Measurements from ENCODE around the gene STRAP. TPM values are rescaled to one million over a fixed set of nuclear protein-coding genes. Genes with fewer than 3 reads are reported as not detected.

Gene STRAP
- total and polyA plus RNA-seq, 10 of the 15 experiments (the other 5 are each of a cell fraction or from before 2014, with no cell fraction given) = 64.3 to 281 (median 119) TPM

GRCh38 chr12:15879413-15879812 is 2.8 kb upstream of the STRAP start:
- Histone ChIP-seq H4K20me1 (ENCODE audit: control insufficient read depth, insufficient read depth) (no peaks in the 10 kb centered on the region), H2AFZ (ENCODE audit: control insufficient read depth, low read depth, low read length) (no peak overlapping the region), H3K4me2 (ENCODE audit: control insufficient read depth, insufficient read depth) (no peak overlapping the region), H3K27me3 (replicated peaks in 1 of 2; ENCODE audit: control insufficient read depth in 2 of 2, insufficient read depth in 2 of 2, low read length in 1 of 2) (no peaks in the 10 kb centered on the region), H3K4me1 (ENCODE audit: control insufficient read depth, insufficient read depth, low read length) (peaks cover 4% of the 10 kb centered on the region; the same call in 1 of the 2 replicates), H3K4me3 (no peak overlapping the region), H3K79me2 (ENCODE audit: control insufficient read depth, insufficient read depth, low read length) (peaks cover 23% of the 10 kb centered on the region), H3K9ac (ENCODE audit: control insufficient read depth, insufficient read depth, low read length) (no peak overlapping the region), H3K9me3 (replicated peaks; ENCODE audit: control insufficient read depth, insufficient read depth, low read length) (no peaks in the 10 kb centered on the region; the same call in 2 of the 3 replicates), H3K27ac (ENCODE audit: control insufficient read depth, insufficient read depth) (no peak overlapping the region), H3K36me3 (ENCODE audit: control insufficient read depth in 2 of 2, insufficient read depth in 2 of 2, low read length in 1 of 2) (no peaks in the 10 kb centered on the region)
- CTCF ChIA-PET = no interaction called here
- in situ Hi-C loops (cut with MboI) = loop anchor here (25.0 kb wide), 1 partner anchor 1092 kb away; no protein-coding TSS in a partner anchor
- FAIRE-seq (no peak), DNase-seq (ENCODE audit: low read depth, low spot score) (no peak), ATAC-seq (no peak)
- intact Hi-C loops (cut with micrococcal nuclease; ENCODE audit: unreplicated experiment) = no loop called here
- POLR2A ChIA-PET = no interaction called here
- TF ChIP-seq NKRF (conservative IDR thresholded peaks at IDR 0.05) (no peak), BCL11A (IDR thresholded peaks at IDR 0.05; ENCODE audit: low read depth, low read length) (no peak), BRCA1 (IDR thresholded peaks at IDR 0.05; ENCODE audit: low read depth, low read length) (no peak), STAT3 (IDR thresholded peaks at IDR 0.05; ENCODE audit: low read depth, low read length) (no peak)
- SMC1A ChIA-PET (ENCODE audit: uncharacterized antibody, unreplicated experiment) = no interaction called here
- RAD21 ChIA-PET (ENCODE audit: unreplicated experiment) = no interaction called here
- WGBS (ENCODE audit: insufficient coverage, insufficient replicate concordance, low lambda C conversion rate, missing lambda C conversion rate) = 92% methylated on average over 3 of the region's 3 CpGs
- BruUV-seq (replicated peaks) = no TSS peak

- no peaks in the 10 kb centered on the region; a peak in 1 of 4 replicates for H3K36me3 ChIP-seq (ENCODE audit: control insufficient read depth in 2 of 2, insufficient read depth in 2 of 2, low read length in 1 of 2)
- no peaks in the 10 kb centered on the region for H4K20me1 ChIP-seq (ENCODE audit: control insufficient read depth, insufficient read depth)
- H3K4me2 ChIP-seq (ENCODE audit: control insufficient read depth, insufficient read depth) = no peak overlapping the region; the same call in 1 of the 2 replicates
- intact Hi-C loops (cut with micrococcal nuclease; ENCODE audit: unreplicated experiment) (loop anchor here (5.0 kb wide), 1 partner anchor 1108 kb away; a partner anchor contains a TSS), in situ Hi-C loops (cut with MboI) (loop anchor here (25.0 kb wide), 1 partner anchor 1093 kb away; no protein-coding TSS in a partner anchor)
- no peak overlapping the region for H2AFZ ChIP-seq (ENCODE audit: control insufficient read depth, low read depth, low read length)
- peaks cover 4% of the 10 kb centered on the region; the same call in 1 of the 2 replicates for H3K4me1 ChIP-seq (ENCODE audit: control insufficient read depth, insufficient read depth, low read length)
- ChIA-PET SMC1A (ENCODE audit: uncharacterized antibody, unreplicated experiment) (interaction anchor here (0.6 to 1.5 kb wide), 2 partner anchors 175 to 348 kb away, joined by 3 read pairs; no protein-coding TSS in a partner anchor), POLR2A (no interaction called here), CTCF (no interaction called here), RAD21 (ENCODE audit: unreplicated experiment) (no interaction called here)
- FAIRE-seq = no peak
- H3K9ac ChIP-seq (ENCODE audit: control insufficient read depth, insufficient read depth, low read length) = no peak overlapping the region
- no peak overlapping the region for H3K4me3 ChIP-seq
- BruUV-seq (replicated peaks) = no TSS peak
- peaks cover 35% of the 10 kb centered on the region for H3K79me2 ChIP-seq (ENCODE audit: control insufficient read depth, insufficient read depth, low read length)
- ATAC-seq = no peak
- no peaks in the 10 kb centered on the region for H3K27me3 ChIP-seq (replicated peaks in 1 of 2; ENCODE audit: control insufficient read depth in 2 of 2, insufficient read depth in 2 of 2, low read length in 1 of 2)
- no peak overlapping the region for H3K27ac ChIP-seq (ENCODE audit: control insufficient read depth, insufficient read depth)
- no peak for DNase-seq (ENCODE audit: low read depth, low spot score)
- no peaks in the 10 kb centered on the region for H3K9me3 ChIP-seq (replicated peaks; ENCODE audit: control insufficient read depth, insufficient read depth, low read length)
- 99% methylated on average over 3 of the region's 3 CpGs for WGBS (ENCODE audit: insufficient coverage, insufficient replicate concordance, low lambda C conversion rate, missing lambda C conversion rate)
- TF ChIP-seq FOXK2 (IDR thresholded peaks at IDR 0.05) = no peak
- TF ChIP-seq BHLHE40 (IDR thresholded peaks at IDR 0.05; ENCODE audit: borderline replicate concordance in 1 of 2, low read depth in 2 of 2, low read length in 1 of 2) = no peak
- TF ChIP-seq IRF4 (IDR thresholded peaks at IDR 0.05; ENCODE audit: low read depth, low read length) = no peak
- TF ChIP-seq CBX3 (IDR thresholded peaks at IDR 0.05; ENCODE audit: borderline replicate concordance, low read depth) = no peak
- no peak for TF ChIP-seq TCF12 (IDR thresholded peaks at IDR 0.05; ENCODE audit: low read depth, low read length)
- TF ChIP-seq STAT1 (conservative IDR thresholded peaks at IDR 0.05) = no peak
- TF ChIP-seq SMAD1 (IDR thresholded peaks at IDR 0.05; ENCODE audit: low read depth, partially characterized antibody) = no peak
- no peak for TF ChIP-seq ZBTB4 (CRISPR knock-in tag; IDR thresholded peaks at IDR 0.05)
Measured at GRCh38 chr12:15880721-15881120, 1.5 kb upstream of the STRAP start.

All from GM12878 (cell line).